ENCODE data around the gene CMSS1.
"Not testable (repeated sequence)": the region's sequence is repeated elsewhere in the genome, so short reads cannot be mapped to it uniquely, and the experiment has no call there.

The CMSS1 gene

GRCh38 chr3:100027321-100027720 lies 209.7 kb downstream of the CMSS1 start:
- DNase-seq (ENCODE audit: low spot score): no peak

- DNase-seq (ENCODE audit: low spot score): no peak
Measured at GRCh38 chr3:100029052-100029451, 211.4 kb downstream of the CMSS1 start.

GRCh38 chr3:100029689-100030088 lies 212.0 kb downstream of the CMSS1 start:
- no peak for DNase-seq (ENCODE audit: low spot score)

- no peak for DNase-seq (ENCODE audit: low spot score)
Measured at GRCh38 chr3:100030346-100030745, 212.7 kb downstream of the CMSS1 start.

- DNase-seq (ENCODE audit: low spot score): no peak
Measured at GRCh38 chr3:100030914-100031425, 213.3 kb downstream of the CMSS1 start.

GRCh38 chr3:100032243-100032642 lies 214.6 kb downstream of the CMSS1 start:
- no peak for DNase-seq (ENCODE audit: low spot score)

- DNase-seq (ENCODE audit: low spot score): no peak
Measured at GRCh38 chr3:100033184-100033583, 215.5 kb downstream of the CMSS1 start.

- DNase-seq (ENCODE audit: low spot score): no peak
Measured at GRCh38 chr3:100033903-100034471, 216.3 kb downstream of the CMSS1 start.

- no peak for DNase-seq (ENCODE audit: low spot score)
Measured at GRCh38 chr3:100039075-100039474, 221.4 kb downstream of the CMSS1 start.

- no peak for DNase-seq (ENCODE audit: low spot score)
Measured at GRCh38 chr3:100040451-100041225, 223.0 kb downstream of the CMSS1 start.

GRCh38 chr3:100041328-100041749 lies 223.7 kb downstream of the CMSS1 start:
- DNase-seq (ENCODE audit: low spot score): peak; percentile 75

- peak; percentile 32 for DNase-seq (ENCODE audit: low spot score)
Measured at GRCh38 chr3:100042166-100042981, 224.7 kb downstream of the CMSS1 start.

- DNase-seq (ENCODE audit: low spot score): no peak
Measured at GRCh38 chr3:100043271-100043670, 225.6 kb downstream of the CMSS1 start.

GRCh38 chr3:100044369-100044768 lies 226.7 kb downstream of the CMSS1 start:
- no peak for DNase-seq (ENCODE audit: low spot score)

- peak; percentile 79 for DNase-seq (ENCODE audit: low spot score)
Measured at GRCh38 chr3:100045696-100046095, 228.0 kb downstream of the CMSS1 start.

GRCh38 chr3:100046986-100047385 lies 229.3 kb downstream of the CMSS1 start:
- no peak for DNase-seq (ENCODE audit: low spot score)

GRCh38 chr3:100047455-100048141 lies 229.9 kb downstream of the CMSS1 start:
- DNase-seq (ENCODE audit: low spot score): no peak

GRCh38 chr3:100048248-100048647 lies 230.6 kb downstream of the CMSS1 start:
- DNase-seq (ENCODE audit: low spot score): no peak

GRCh38 chr3:100051513-100051912 lies 233.9 kb downstream of the CMSS1 start:
- DNase-seq (ENCODE audit: low spot score): not testable (repeated sequence)

- DNase-seq (ENCODE audit: low spot score): no peak
Measured at GRCh38 chr3:100053951-100054620, 236.4 kb downstream of the CMSS1 start.

Measured in AG08395 (cell line).